Type B pancreatic cell (in vitro differentiated cells): Measurements from ENCODE around the gene BMP7. TPM values are rescaled to one million over a fixed set of nuclear protein-coding genes. Genes with fewer than 3 reads are reported as not detected.

Source experiments
- DNase-seq: peaks from one replicate; pipeline ENCODE4 v3.0.0; 2021; ENCODE audit warnings: mixed read lengths; ENCODE audit not compliant: unreplicated experiment; ENCODE audit errors: extremely low spot score
- H3K27ac Mint-ChIP-seq: 2 replicates; pipeline ENCODE4 v1.8.0; 2021; ENCODE audit warnings: mild to moderate bottlenecking, mixed read lengths
- H3K27me3 Mint-ChIP-seq: 2 replicates; pipeline ENCODE4 v1.8.0; 2021; ENCODE audit warnings: mixed read lengths
- H3K36me3 Mint-ChIP-seq: 2 replicates; pipeline ENCODE4 v1.8.0; 2021; ENCODE audit warnings: mixed read lengths
- H3K4me1 Mint-ChIP-seq: one replicate; pipeline ENCODE4 v1.8.0; 2021; ENCODE audit warnings: mixed read lengths; ENCODE audit not compliant: unreplicated experiment
- H3K4me3 Mint-ChIP-seq: 2 replicates; pipeline ENCODE4 v1.8.0; 2021; ENCODE audit warnings: mild to moderate bottlenecking, mixed read lengths
- H3K9me3 Mint-ChIP-seq: 2 replicates; pipeline ENCODE4 v1.8.0; 2021; ENCODE audit warnings: mixed read lengths
- CTCF ChIP-seq: fragments of 200-600 bp; sonication (generic); conservative IDR thresholded peaks from 2 replicates; pipeline ENCODE4 v1.5.0; 2021; ENCODE audit warnings: antibody characterized with exemption, mild to moderate bottlenecking
- long read RNA-seq: library from polyadenylated mRNA; unstranded; transcript quantifications from one replicate; pipeline ENCODE4 v2.0.0, GENCODE V29; 2020
- total RNA-seq: library from RNA; stranded (reverse); gene quantifications from 2 replicates; pipeline ENCODE4 v1.2.1, GENCODE V29; 2021; ENCODE audit warnings: low replicate concordance

BMP7 gene
- 115 and 287 TPM in 2 replicates for total RNA-seq
- long read RNA-seq, full-length matches to known transcripts, result 94 of 136 reads
- long read RNA-seq, partial matches to known transcripts, result 14 of 136 reads
- long read RNA-seq, other reads (novel, unspliced or antisense), result 28 of 136 reads

- Mint-ChIP-seq H3K9me3 (no peaks in the 10 kb centered on the region), H3K27me3 (peaks cover 18% of the 10 kb centered on the region), H3K4me1 (peaks cover 55% of the 10 kb centered on the region), H3K4me3 (peak within 1 kb of the TSS; percentile 91), H3K27ac (peak within 1 kb of the TSS; percentile 88), H3K36me3 (no peaks in the 10 kb centered on the region)
- TF ChIP-seq CTCF, result no peak
- DNase-seq, result no peak
Observed at GRCh38 chr20:57266291-57267157, at the start of gene BMP7. BMP7 (minus strand) TSS chr20:57266641; CDS start chr20:57266122, 519 bp downstream.

- Mint-ChIP-seq H3K4me1 (peaks cover 13% of the 10 kb centered on the region), H3K27ac (no peak overlapping the region), H3K36me3 (no peaks in the 10 kb centered on the region), H3K9me3 (no peaks in the 10 kb centered on the region), H3K27me3 (no peaks in the 10 kb centered on the region), H3K4me3 (no peak overlapping the region)
- DNase-seq, result no peak
- no peak for TF ChIP-seq CTCF
Observed at GRCh38 chr20:57315976-57316480, 49.6 kb upstream of the BMP7 start.

GRCh38 chr20:57315083-57315975, 48.9 kb upstream of the BMP7 start:
- H3K4me3 Mint-ChIP-seq, result no peak overlapping the region
- no peak for TF ChIP-seq CTCF
- H3K36me3 Mint-ChIP-seq, result no peaks in the 10 kb centered on the region
- H3K9me3 Mint-ChIP-seq, result no peaks in the 10 kb centered on the region
- no peaks in the 10 kb centered on the region for H3K27me3 Mint-ChIP-seq
- no peak for DNase-seq
- H3K27ac Mint-ChIP-seq, result no peak overlapping the region
- peaks cover 13% of the 10 kb centered on the region for H3K4me1 Mint-ChIP-seq

DNA sequence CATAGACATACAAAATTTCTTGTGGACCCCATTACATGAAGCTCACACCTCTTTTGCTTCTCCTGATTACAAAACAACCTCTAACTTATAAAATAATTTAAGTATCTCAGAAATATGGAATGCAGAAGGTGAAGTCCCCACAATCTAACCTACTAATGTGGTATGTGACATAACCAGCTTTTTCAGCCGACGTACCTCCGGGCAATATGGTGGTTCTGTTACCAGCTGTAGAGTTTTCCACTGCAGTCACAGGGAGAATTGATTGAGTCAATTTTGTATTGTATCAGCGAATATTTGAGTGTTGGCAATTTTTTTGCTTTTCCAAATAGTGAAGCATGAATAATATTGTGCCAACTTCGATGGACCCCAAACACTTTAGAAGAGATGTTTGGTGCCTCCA, 47.5 kb upstream of the BMP7 start:
- H3K4me3 Mint-ChIP-seq, result no peak overlapping the region
- TF ChIP-seq CTCF, result no peak
- H3K9me3 Mint-ChIP-seq, result no peaks in the 10 kb centered on the region
- no peaks in the 10 kb centered on the region for H3K36me3 Mint-ChIP-seq
- no peak overlapping the region for H3K27ac Mint-ChIP-seq
- no peak for DNase-seq
- H3K27me3 Mint-ChIP-seq, result no peaks in the 10 kb centered on the region
- H3K4me1 Mint-ChIP-seq, result peaks cover 20% of the 10 kb centered on the region

DNA sequence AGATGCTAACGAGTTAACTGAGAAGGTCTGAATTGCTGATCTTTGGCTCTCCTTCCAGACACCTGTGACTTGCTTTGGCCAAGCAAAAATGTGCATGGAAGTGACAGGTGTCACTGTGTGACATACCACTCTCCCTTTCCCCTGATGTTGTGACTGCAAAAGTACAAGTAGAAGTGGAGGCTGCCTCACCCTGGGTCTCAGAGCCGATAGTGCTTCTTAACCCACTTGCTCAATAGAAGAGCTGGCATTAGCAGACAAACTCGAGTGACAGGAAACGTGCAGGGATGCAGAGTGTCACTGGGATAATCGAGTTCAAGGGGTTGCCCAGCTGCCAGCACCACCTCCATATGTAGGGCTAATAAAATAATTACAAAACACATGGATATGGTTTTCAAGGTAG, 46.8 kb upstream of the BMP7 start:
- no peaks in the 10 kb centered on the region for H3K27me3 Mint-ChIP-seq
- no peaks in the 10 kb centered on the region for H3K36me3 Mint-ChIP-seq
- no peak overlapping the region for H3K4me3 Mint-ChIP-seq
- no peak overlapping the region for H3K27ac Mint-ChIP-seq
- peaks cover 20% of the 10 kb centered on the region for H3K4me1 Mint-ChIP-seq
- no peaks in the 10 kb centered on the region for H3K9me3 Mint-ChIP-seq
- DNase-seq, result no peak
- TF ChIP-seq CTCF, result no peak
